Measurements from ENCODE around the gene HMX3. TPM values are rescaled to one million over a fixed set of nuclear protein-coding genes. Genes with fewer than 3 reads are reported as not detected.

Gene HMX3
- total RNA-seq, 1 donor from 2014 or later, result not detected

GRCh38 chr10:123140983-123141390 lies 5.2 kb downstream of the HMX3 start:
- DNase-seq (ENCODE audit: low read depth) (no peak), FAIRE-seq (no peak)
- Mint-ChIP-seq H3K27me3 (ENCODE audit: low read depth, unreplicated experiment) (peaks cover 83% of the 10 kb centered on the region), H3K9me3 (ENCODE audit: unreplicated experiment) (peaks cover 23% of the 10 kb centered on the region), H3K4me3 (ENCODE audit: unreplicated experiment) (no peak overlapping the region), H3K27ac (ENCODE audit: unreplicated experiment) (no peak overlapping the region), H3K36me3 (ENCODE audit: low read depth, unreplicated experiment) (peaks cover 2% of the 10 kb centered on the region), H3K4me1 (ENCODE audit: low read depth, unreplicated experiment) (peaks cover 3% of the 10 kb centered on the region)
- TF ChIP-seq EZH2 (IDR thresholded peaks at IDR 0.05; ENCODE audit: insufficient read depth, low read length), result no peak
- TF ChIP-seq CTCF (IDR thresholded peaks at IDR 0.05; ENCODE audit: insufficient read depth, low read depth, low read length), result no peak
- peaks cover 4% of the 10 kb centered on the region for H3K9me3 ChIP-seq (ENCODE audit: insufficient read depth, low read depth, low read length)
- H3K79me2 ChIP-seq (ENCODE audit: insufficient read depth, low read length), result no peaks in the 10 kb centered on the region
- H3K4me3 ChIP-seq (ENCODE audit: insufficient read depth, low read depth, low read length), result no peak overlapping the region
- no peak overlapping the region for H3K4me2 ChIP-seq (ENCODE audit: low read length)
- no peak overlapping the region for H3K9ac ChIP-seq (ENCODE audit: low read length)
- no peak overlapping the region for H2AFZ ChIP-seq (ENCODE audit: low read depth, low read length)
- no peaks in the 10 kb centered on the region for H3K36me3 ChIP-seq (ENCODE audit: insufficient read depth, low read length)
- peaks cover 37% of the 10 kb centered on the region for H4K20me1 ChIP-seq (ENCODE audit: insufficient read depth, low read length)
- H3K27me3 ChIP-seq (ENCODE audit: insufficient read depth, low read length), result peaks cover 94% of the 10 kb centered on the region
- no peak overlapping the region for H3K27ac ChIP-seq (ENCODE audit: low read depth, low read length)
- no peaks in the 10 kb centered on the region for H3K4me1 ChIP-seq (ENCODE audit: insufficient read depth, low read length)

- H3K36me3 Mint-ChIP-seq (ENCODE audit: low read depth, unreplicated experiment), result peaks cover 2% of the 10 kb centered on the region
- H3K27ac Mint-ChIP-seq (ENCODE audit: unreplicated experiment), result no peak overlapping the region
- DNase-seq (ENCODE audit: low read depth) (no peak), FAIRE-seq (no peak)
- peaks cover 37% of the 10 kb centered on the region for H4K20me1 ChIP-seq (ENCODE audit: insufficient read depth, low read length)
- no peak overlapping the region for H3K4me3 ChIP-seq (ENCODE audit: insufficient read depth, low read depth, low read length)
- peaks cover 96% of the 10 kb centered on the region for H3K27me3 ChIP-seq (ENCODE audit: insufficient read depth, low read length)
- peak; percentile 36 for TF ChIP-seq EZH2 (IDR thresholded peaks at IDR 0.05; ENCODE audit: insufficient read depth, low read length)
- TF ChIP-seq CTCF (IDR thresholded peaks at IDR 0.05; ENCODE audit: insufficient read depth, low read depth, low read length), result no peak
- H3K36me3 ChIP-seq (ENCODE audit: insufficient read depth, low read length), result no peaks in the 10 kb centered on the region
- peaks cover 4% of the 10 kb centered on the region for H3K9me3 ChIP-seq (ENCODE audit: insufficient read depth, low read depth, low read length)
- no peak overlapping the region for H3K4me2 ChIP-seq (ENCODE audit: low read length)
- H2AFZ ChIP-seq (ENCODE audit: low read depth, low read length), result no peak overlapping the region
- H3K27ac ChIP-seq (ENCODE audit: low read depth, low read length), result no peak overlapping the region
- no peaks in the 10 kb centered on the region for H3K4me1 ChIP-seq (ENCODE audit: insufficient read depth, low read length)
- peaks cover 83% of the 10 kb centered on the region for H3K27me3 Mint-ChIP-seq (ENCODE audit: low read depth, unreplicated experiment)
- H3K79me2 ChIP-seq (ENCODE audit: insufficient read depth, low read length), result no peaks in the 10 kb centered on the region
- H3K9me3 Mint-ChIP-seq (ENCODE audit: unreplicated experiment), result peaks cover 24% of the 10 kb centered on the region
- H3K4me3 Mint-ChIP-seq (ENCODE audit: unreplicated experiment), result no peak overlapping the region
- H3K9ac ChIP-seq (ENCODE audit: low read length), result no peak overlapping the region
- H3K4me1 Mint-ChIP-seq (ENCODE audit: low read depth, unreplicated experiment), result peaks cover 2% of the 10 kb centered on the region
Observed at GRCh38 chr10:123141791-123142700, 6.3 kb downstream of the HMX3 start.

GRCh38 chr10:123142701-123143161 lies 7.0 kb downstream of the HMX3 start:
- Mint-ChIP-seq H3K27me3 (ENCODE audit: low read depth, unreplicated experiment) (peaks cover 84% of the 10 kb centered on the region), H3K4me3 (ENCODE audit: unreplicated experiment) (no peak overlapping the region), H3K27ac (ENCODE audit: unreplicated experiment) (peak overlapping the region; percentile 62), H3K4me1 (ENCODE audit: low read depth, unreplicated experiment) (peaks cover 2% of the 10 kb centered on the region), H3K9me3 (ENCODE audit: unreplicated experiment) (peaks cover 25% of the 10 kb centered on the region), H3K36me3 (ENCODE audit: low read depth, unreplicated experiment) (peaks cover 2% of the 10 kb centered on the region)
- Histone ChIP-seq H3K36me3 (ENCODE audit: insufficient read depth, low read length) (no peaks in the 10 kb centered on the region), H3K4me2 (ENCODE audit: low read length) (no peak overlapping the region), H3K27me3 (ENCODE audit: insufficient read depth, low read length) (peaks cover 96% of the 10 kb centered on the region), H3K9ac (ENCODE audit: low read length) (no peak overlapping the region), H3K9me3 (ENCODE audit: insufficient read depth, low read depth, low read length) (peaks cover 4% of the 10 kb centered on the region), H3K79me2 (ENCODE audit: insufficient read depth, low read length) (no peaks in the 10 kb centered on the region), H4K20me1 (ENCODE audit: insufficient read depth, low read length) (peaks cover 37% of the 10 kb centered on the region), H3K4me1 (ENCODE audit: insufficient read depth, low read length) (no peaks in the 10 kb centered on the region), H3K4me3 (ENCODE audit: insufficient read depth, low read depth, low read length) (no peak overlapping the region), H3K27ac (ENCODE audit: low read depth, low read length) (no peak overlapping the region), H2AFZ (ENCODE audit: low read depth, low read length) (no peak overlapping the region)
- TF ChIP-seq CTCF (IDR thresholded peaks at IDR 0.05; ENCODE audit: insufficient read depth, low read depth, low read length) (no peak), EZH2 (IDR thresholded peaks at IDR 0.05; ENCODE audit: insufficient read depth, low read length) (peak; percentile 66)
- FAIRE-seq, result no peak
- DNase-seq (ENCODE audit: low read depth), result no peak
